Measurements from ENCODE around the gene SRRM4.
"Not testable (repeated sequence)": the region's sequence is repeated elsewhere in the genome, so short reads cannot be mapped to it uniquely, and the experiment has no call there.

SRRM4 gene

GRCh38 chr12:118982984-118983761 lies 1.8 kb downstream of the SRRM4 start:
- peaks cover 9% of the 10 kb centered on the region for H3K27me3 ChIP-seq (ENCODE audit: control insufficient read depth, insufficient read depth, low read length)
- no peaks in the 10 kb centered on the region for H3K4me1 ChIP-seq (ENCODE audit: control insufficient read depth, insufficient read depth, low read length)
- H3K27ac ChIP-seq (ENCODE audit: low read depth, low read length), result no peak overlapping the region
- no peak overlapping the region for H3K4me3 ChIP-seq (ENCODE audit: low read length)
- no peak overlapping the region for H3K9ac ChIP-seq (ENCODE audit: low read length)
- H3K36me3 ChIP-seq (ENCODE audit: control insufficient read depth, insufficient read depth, low read length), result no peaks in the 10 kb centered on the region

- no peak overlapping the region for H3K4me3 ChIP-seq (ENCODE audit: low read length)
- no peaks in the 10 kb centered on the region for H3K4me1 ChIP-seq (ENCODE audit: control insufficient read depth, insufficient read depth, low read length)
- H3K27ac ChIP-seq (ENCODE audit: low read depth, low read length), result no peak overlapping the region
- H3K36me3 ChIP-seq (ENCODE audit: control insufficient read depth, insufficient read depth, low read length), result no peaks in the 10 kb centered on the region
- H3K27me3 ChIP-seq (ENCODE audit: control insufficient read depth, insufficient read depth, low read length), result peaks cover 9% of the 10 kb centered on the region
- H3K9ac ChIP-seq (ENCODE audit: low read length), result no peak overlapping the region
These were observed 3.0 kb downstream of the SRRM4 start for GRCh38 chr12:118984161-118984943.

- no peak overlapping the region for H3K9ac ChIP-seq (ENCODE audit: low read length)
- H3K27ac ChIP-seq (ENCODE audit: low read depth, low read length), result no peak overlapping the region
- no peaks in the 10 kb centered on the region for H3K36me3 ChIP-seq (ENCODE audit: control insufficient read depth, insufficient read depth, low read length)
- H3K4me3 ChIP-seq (ENCODE audit: low read length), result no peak overlapping the region
- peaks cover 5% of the 10 kb centered on the region for H3K27me3 ChIP-seq (ENCODE audit: control insufficient read depth, insufficient read depth, low read length)
- H3K4me1 ChIP-seq (ENCODE audit: control insufficient read depth, insufficient read depth, low read length), result no peaks in the 10 kb centered on the region
These were observed 4.7 kb downstream of the SRRM4 start for GRCh38 chr12:118986050-118986449.

GRCh38 chr12:118999107-118999506 lies 17.8 kb downstream of the SRRM4 start:
- Histone ChIP-seq H3K27ac (ENCODE audit: low read depth, low read length) (no peak overlapping the region), H3K27me3 (ENCODE audit: control insufficient read depth, insufficient read depth, low read length) (no peaks in the 10 kb centered on the region), H3K4me3 (ENCODE audit: low read length) (no peak overlapping the region), H3K9ac (ENCODE audit: low read length) (no peak overlapping the region), H3K36me3 (ENCODE audit: control insufficient read depth, insufficient read depth, low read length) (no peaks in the 10 kb centered on the region), H3K4me1 (ENCODE audit: control insufficient read depth, insufficient read depth, low read length) (no peaks in the 10 kb centered on the region)

- Histone ChIP-seq H3K27me3 (ENCODE audit: control insufficient read depth, insufficient read depth, low read length) (no peaks in the 10 kb centered on the region), H3K9ac (ENCODE audit: low read length) (no peak overlapping the region), H3K4me3 (ENCODE audit: low read length) (no peak overlapping the region), H3K27ac (ENCODE audit: low read depth, low read length) (no peak overlapping the region), H3K4me1 (ENCODE audit: control insufficient read depth, insufficient read depth, low read length) (no peaks in the 10 kb centered on the region), H3K36me3 (ENCODE audit: control insufficient read depth, insufficient read depth, low read length) (no peaks in the 10 kb centered on the region)
These were observed 23.7 kb downstream of the SRRM4 start for GRCh38 chr12:119005085-119005484.

GRCh38 chr12:119005913-119006312 lies 24.6 kb downstream of the SRRM4 start:
- H3K4me1 ChIP-seq (ENCODE audit: control insufficient read depth, insufficient read depth, low read length), result no peaks in the 10 kb centered on the region
- no peaks in the 10 kb centered on the region for H3K36me3 ChIP-seq (ENCODE audit: control insufficient read depth, insufficient read depth, low read length)
- no peak overlapping the region for H3K27ac ChIP-seq (ENCODE audit: low read depth, low read length)
- no peaks in the 10 kb centered on the region for H3K27me3 ChIP-seq (ENCODE audit: control insufficient read depth, insufficient read depth, low read length)
- no peak overlapping the region for H3K9ac ChIP-seq (ENCODE audit: low read length)
- no peak overlapping the region for H3K4me3 ChIP-seq (ENCODE audit: low read length)

- no peak overlapping the region for H3K4me3 ChIP-seq (ENCODE audit: low read length)
- H3K4me1 ChIP-seq (ENCODE audit: control insufficient read depth, insufficient read depth, low read length), result no peaks in the 10 kb centered on the region
- H3K27me3 ChIP-seq (ENCODE audit: control insufficient read depth, insufficient read depth, low read length), result no peaks in the 10 kb centered on the region
- H3K27ac ChIP-seq (ENCODE audit: low read depth, low read length), result no peak overlapping the region
- no peaks in the 10 kb centered on the region for H3K36me3 ChIP-seq (ENCODE audit: control insufficient read depth, insufficient read depth, low read length)
- no peak overlapping the region for H3K9ac ChIP-seq (ENCODE audit: low read length)
These were observed 25.4 kb downstream of the SRRM4 start for GRCh38 chr12:119006746-119007145.

- not testable (repeated sequence) for H3K36me3 ChIP-seq (ENCODE audit: control insufficient read depth, insufficient read depth, low read length); H3K27ac ChIP-seq (ENCODE audit: low read depth, low read length); H3K9ac ChIP-seq (ENCODE audit: low read length); H3K4me3 ChIP-seq (ENCODE audit: low read length); H3K4me1 ChIP-seq (ENCODE audit: control insufficient read depth, insufficient read depth, low read length); H3K27me3 ChIP-seq (ENCODE audit: control insufficient read depth, insufficient read depth, low read length)
These were observed 26.9 kb downstream of the SRRM4 start for GRCh38 chr12:119008273-119008672.

- Histone ChIP-seq H3K27me3 (ENCODE audit: control insufficient read depth, insufficient read depth, low read length) (no peaks in the 10 kb centered on the region), H3K27ac (ENCODE audit: low read depth, low read length) (no peak overlapping the region), H3K4me3 (ENCODE audit: low read length) (no peak overlapping the region), H3K4me1 (ENCODE audit: control insufficient read depth, insufficient read depth, low read length) (no peaks in the 10 kb centered on the region), H3K36me3 (ENCODE audit: control insufficient read depth, insufficient read depth, low read length) (no peaks in the 10 kb centered on the region), H3K9ac (ENCODE audit: low read length) (no peak overlapping the region)
These were observed 27.4 kb downstream of the SRRM4 start for GRCh38 chr12:119008691-119009221.

GRCh38 chr12:119011231-119011630 lies 29.9 kb downstream of the SRRM4 start:
- Histone ChIP-seq H3K27ac (ENCODE audit: low read depth, low read length) (no peak overlapping the region), H3K9ac (ENCODE audit: low read length) (no peak overlapping the region), H3K27me3 (ENCODE audit: control insufficient read depth, insufficient read depth, low read length) (no peaks in the 10 kb centered on the region), H3K4me1 (ENCODE audit: control insufficient read depth, insufficient read depth, low read length) (no peaks in the 10 kb centered on the region), H3K4me3 (ENCODE audit: low read length) (no peak overlapping the region), H3K36me3 (ENCODE audit: control insufficient read depth, insufficient read depth, low read length) (no peaks in the 10 kb centered on the region)

GRCh38 chr12:119012179-119012578 lies 30.8 kb downstream of the SRRM4 start:
- Histone ChIP-seq H3K36me3 (ENCODE audit: control insufficient read depth, insufficient read depth, low read length) (no peaks in the 10 kb centered on the region), H3K27ac (ENCODE audit: low read depth, low read length) (no peak overlapping the region), H3K27me3 (ENCODE audit: control insufficient read depth, insufficient read depth, low read length) (no peaks in the 10 kb centered on the region), H3K4me1 (ENCODE audit: control insufficient read depth, insufficient read depth, low read length) (no peaks in the 10 kb centered on the region), H3K9ac (ENCODE audit: low read length) (no peak overlapping the region), H3K4me3 (ENCODE audit: low read length) (no peak overlapping the region)

- H3K27me3 ChIP-seq (ENCODE audit: control insufficient read depth, insufficient read depth, low read length), result no peaks in the 10 kb centered on the region
- no peak overlapping the region for H3K9ac ChIP-seq (ENCODE audit: low read length)
- no peak overlapping the region for H3K4me3 ChIP-seq (ENCODE audit: low read length)
- H3K4me1 ChIP-seq (ENCODE audit: control insufficient read depth, insufficient read depth, low read length), result no peaks in the 10 kb centered on the region
- H3K36me3 ChIP-seq (ENCODE audit: control insufficient read depth, insufficient read depth, low read length), result no peaks in the 10 kb centered on the region
- no peak overlapping the region for H3K27ac ChIP-seq (ENCODE audit: low read depth, low read length)
These were observed 31.7 kb downstream of the SRRM4 start for GRCh38 chr12:119013023-119013422.

Measured in rectal smooth muscle tissue (tissue), 1 donor.